ENCODE results near the gene CRY2. TPM values are rescaled to one million over a fixed set of nuclear protein-coding genes. Genes with fewer than 3 reads are reported as not detected.

CRY2 gene
- total and polyA plus RNA-seq, 8 donors = 15.3 to 29.4 (median 20.7) TPM

GRCh38 chr11:45900916-45901617, 53.8 kb downstream of the CRY2 start:
- intact Hi-C loops (cut with DNase I) = no loop called here
- H3K27ac ChIP-seq = peak overlapping the region; percentile 67 to 95 (median 88)
- FAIRE-seq (no peak), ATAC-seq (peak; percentile 20 to 46 (median 36)), DNase-seq (peak; percentile 67 to 90 (median 76))
- peak overlapping the region; percentile 35 to 65 (median 48) for H3K4me3 ChIP-seq
- H3K9me3 ChIP-seq = no peaks in the 10 kb centered on the region
- H3K27me3 ChIP-seq = no peaks in the 10 kb centered on the region
- peaks cover 7 to 21% (median 18%) of the 10 kb centered on the region in 3 donors for H3K4me1 ChIP-seq
- peaks cover 0 to 14% (median 3%) of the 10 kb centered on the region in 3 donors for H3K36me3 ChIP-seq
- 1 to 8% methylated on average over 8 of the region's 8 CpGs for WGBS, 2 donors
- no peak for TF ChIP-seq CTCF (IDR thresholded peaks at IDR 0.05)

- H3K27me3 ChIP-seq = no peaks in the 10 kb centered on the region
- TF ChIP-seq CTCF (IDR thresholded peaks at IDR 0.05) = no peak
- H3K27ac ChIP-seq = no peak overlapping the region
- DNase-seq (peak in 2 of 6 donors; percentile 39 to 43), ATAC-seq (no peak), FAIRE-seq (no peak)
- intact Hi-C loops (cut with DNase I) = no loop called here
- WGBS, 2 donors = 76 to 80% methylated on average over 6 of the region's 6 CpGs
- H3K4me3 ChIP-seq = peak overlapping the region in 1 of 4 donors; percentile 49
- no peaks in the 10 kb centered on the region for H3K9me3 ChIP-seq
- peaks cover 11 to 26% (median 16%) of the 10 kb centered on the region in 3 donors for H3K4me1 ChIP-seq
- H3K36me3 ChIP-seq = peaks cover 0 to 14% (median 3%) of the 10 kb centered on the region in 3 donors
These were observed 54.4 kb downstream of the CRY2 start for GRCh38 chr11:45901626-45902025.

GRCh38 chr11:45902452-45903380, 55.4 kb downstream of the CRY2 start:
- Histone ChIP-seq H3K4me3 (no peak overlapping the region), H3K27me3 (no peaks in the 10 kb centered on the region), H3K9me3 (no peaks in the 10 kb centered on the region), H3K4me1 (peaks cover 19 to 37% (median 23%) of the 10 kb centered on the region in 3 donors), H3K36me3 (peaks cover 0 to 14% (median 3%) of the 10 kb centered on the region in 3 donors), H3K27ac (no peak overlapping the region)
- DNase-seq (peak in 2 of 6 donors; percentile 48 to 72), FAIRE-seq (no peak), ATAC-seq (no peak)
- intact Hi-C loops (cut with DNase I) = no loop called here
- TF ChIP-seq CTCF (IDR thresholded peaks at IDR 0.05) = no peak
- 92 to 95% methylated on average over 50 to 56 of the region's 56 CpGs for WGBS, 2 donors

GRCh38 chr11:45904309-45904915, 57.1 kb downstream of the CRY2 start:
- H3K4me3 ChIP-seq = no peak overlapping the region
- WGBS, 2 donors = 47 to 49% methylated on average over 15 of the region's 15 CpGs
- H3K27ac ChIP-seq = peak overlapping the region in 3 of 4 donors; percentile 70 to 87 (median 83)
- no peaks in the 10 kb centered on the region for H3K9me3 ChIP-seq
- H3K27me3 ChIP-seq = no peaks in the 10 kb centered on the region
- intact Hi-C loops (cut with DNase I) = no loop called here
- no peak for TF ChIP-seq CTCF (IDR thresholded peaks at IDR 0.05)
- ATAC-seq = peak in 1 of 4 donors; percentile 4
- H3K36me3 ChIP-seq = peaks cover 0 to 15% (median 3%) of the 10 kb centered on the region in 3 donors
- no peak for FAIRE-seq
- peak in 5 of 6 donors; percentile 45 to 74 (median 68) for DNase-seq
- H3K4me1 ChIP-seq = peaks cover 19 to 34% (median 31%) of the 10 kb centered on the region in 3 donors

All from pancreas (tissue), 10 donors.